ENCODE results near the gene ABLIM1. TPM values are rescaled to one million over a fixed set of nuclear protein-coding genes. Genes with fewer than 3 reads are reported as not detected.

ABLIM1 gene
- total and polyA plus RNA-seq, 2 of the 13 experiments (the other 11 are each of a cell fraction or from before 2014, with no cell fraction given): 59.4 to 92.7 TPM

GRCh38 chr10:114669648-114670047 lies 11.6 kb upstream of the ABLIM1 start:
- Histone ChIP-seq H3K36me3 (replicated peaks in 1 of 2; ENCODE audit: control insufficient read depth in 1 of 2, insufficient read depth in 2 of 2, low read length in 2 of 2) (no peaks in the 10 kb centered on the region), H3K9ac (ENCODE audit: insufficient read depth, low read depth, low read length) (no peak overlapping the region), H3K4me1 (ENCODE audit: insufficient read depth, low read length) (peaks cover 14% of the 10 kb centered on the region), H3K9me3 (ENCODE audit: low read length) (peaks cover 7% of the 10 kb centered on the region; the same call in 1 of the 2 replicates), H3K4me2 (ENCODE audit: low read depth, low read length) (no peak overlapping the region), H3K79me2 (ENCODE audit: insufficient read depth, low read length) (no peaks in the 10 kb centered on the region), H3K4me3 (replicated peaks in 1 of 3; ENCODE audit: insufficient read depth in 1 of 3, low read depth in 2 of 3, low read length in 3 of 3) (no peak overlapping the region), H4K20me1 (ENCODE audit: insufficient read depth, low read length) (no peaks in the 10 kb centered on the region), H3K27me3 (ENCODE audit: control insufficient read depth in 1 of 2, insufficient read depth in 2 of 2, low read length in 2 of 2) (no peaks in the 10 kb centered on the region), H3K27ac (ENCODE audit: extremely low read length, insufficient read depth, low read length) (no peak overlapping the region), H2AFZ (ENCODE audit: low read length) (no peak overlapping the region)
- BruUV-seq (replicated peaks): no TSS peak
- DNase-seq (ENCODE audit: low spot score) (no peak), FAIRE-seq (no peak), ATAC-seq (no peak)
- ChIA-PET CTCF (ENCODE audit: low intra/inter-chr PET ratio, low total read pairs) (no interaction called here), POLR2A (interaction anchor here (2.9 kb wide), 1 partner anchor 15 kb away, joined by 9 read pairs; no protein-coding TSS in a partner anchor)
- intact Hi-C loops (cut with micrococcal nuclease; ENCODE audit: unreplicated experiment): no loop called here
- in situ Hi-C loops (cut with HindIII; ENCODE audit: extremely low pct_ligation_motif_present, low pct_unique_long_range_greater_than_20kb): no loop called here
- WGBS (ENCODE audit: low lambda C conversion rate): 49% methylated on average over 3 of the region's 3 CpGs
- no peak for TF ChIP-seq HOXA3 (CRISPR knock-in tag; IDR thresholded peaks at IDR 0.05)
- TF ChIP-seq CSRNP2 (CRISPR knock-in tag; conservative IDR thresholded peaks at IDR 0.05; ENCODE audit: low read depth): no peak
- no peak for TF ChIP-seq CSRNP1 (CRISPR knock-in tag; IDR thresholded peaks at IDR 0.05)
- TF ChIP-seq NBN (conservative IDR thresholded peaks at IDR 0.05): no peak
- no peak for TF ChIP-seq BHLHE40 (IDR thresholded peaks at IDR 0.05; ENCODE audit: low read length)

Data from HepG2 (cell line).